ENCODE measurements around the gene SNX21.

SNX21 gene, protein sequence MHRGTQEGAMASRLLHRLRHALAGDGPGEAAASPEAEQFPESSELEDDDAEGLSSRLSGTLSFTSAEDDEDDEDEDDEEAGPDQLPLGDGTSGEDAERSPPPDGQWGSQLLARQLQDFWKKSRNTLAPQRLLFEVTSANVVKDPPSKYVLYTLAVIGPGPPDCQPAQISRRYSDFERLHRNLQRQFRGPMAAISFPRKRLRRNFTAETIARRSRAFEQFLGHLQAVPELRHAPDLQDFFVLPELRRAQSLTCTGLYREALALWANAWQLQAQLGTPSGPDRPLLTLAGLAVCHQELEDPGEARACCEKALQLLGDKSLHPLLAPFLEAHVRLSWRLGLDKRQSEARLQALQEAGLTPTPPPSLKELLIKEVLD

DNA sequence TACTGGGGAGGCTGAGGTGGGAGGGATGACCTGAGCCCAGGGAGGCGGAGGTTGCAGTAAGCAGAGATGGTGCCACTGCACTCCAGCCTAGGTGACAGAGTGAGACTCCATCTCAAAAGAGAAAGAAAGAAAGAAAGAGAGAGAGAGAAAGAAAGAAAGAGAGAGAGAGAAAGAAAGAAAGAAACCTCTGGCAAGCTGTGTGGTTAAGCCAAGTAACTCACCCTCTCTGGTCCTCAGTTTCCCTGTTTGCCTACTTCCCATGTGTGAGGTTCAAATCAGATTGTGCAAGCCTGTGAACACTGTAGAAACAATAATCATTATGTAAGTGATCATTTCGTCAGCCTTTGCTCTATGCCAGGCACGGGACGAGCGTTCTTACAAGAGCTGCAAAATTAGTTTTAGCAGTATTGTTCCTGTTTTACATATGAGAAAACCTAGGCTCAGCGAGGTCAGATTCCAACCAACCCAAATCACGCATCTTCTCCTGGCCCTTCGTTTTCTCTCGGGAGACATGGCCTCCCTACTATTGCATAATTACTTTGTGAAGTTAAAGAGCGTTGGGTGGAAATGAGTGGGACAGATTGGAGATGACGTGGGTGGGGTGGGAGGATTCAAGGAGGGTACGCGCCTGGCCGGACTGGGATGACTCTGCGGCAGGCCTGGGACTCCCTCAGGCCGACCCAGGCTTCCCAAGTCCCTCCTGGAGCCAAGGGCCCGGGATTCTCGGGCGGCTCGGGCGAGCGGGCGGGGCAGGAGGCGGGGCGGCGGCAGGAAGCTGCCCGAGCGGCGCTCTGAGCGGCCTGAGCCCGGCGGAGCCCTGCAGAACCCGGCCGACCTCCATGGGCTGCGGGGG, at the start of gene SNX21:
TSS of gene SNX21 (plus strand) at position 770 of the 853 bp plus-strand sequence. CDS start 121 bp downstream, outside the sequence.
- TF ChIP-seq, protein P1, sequence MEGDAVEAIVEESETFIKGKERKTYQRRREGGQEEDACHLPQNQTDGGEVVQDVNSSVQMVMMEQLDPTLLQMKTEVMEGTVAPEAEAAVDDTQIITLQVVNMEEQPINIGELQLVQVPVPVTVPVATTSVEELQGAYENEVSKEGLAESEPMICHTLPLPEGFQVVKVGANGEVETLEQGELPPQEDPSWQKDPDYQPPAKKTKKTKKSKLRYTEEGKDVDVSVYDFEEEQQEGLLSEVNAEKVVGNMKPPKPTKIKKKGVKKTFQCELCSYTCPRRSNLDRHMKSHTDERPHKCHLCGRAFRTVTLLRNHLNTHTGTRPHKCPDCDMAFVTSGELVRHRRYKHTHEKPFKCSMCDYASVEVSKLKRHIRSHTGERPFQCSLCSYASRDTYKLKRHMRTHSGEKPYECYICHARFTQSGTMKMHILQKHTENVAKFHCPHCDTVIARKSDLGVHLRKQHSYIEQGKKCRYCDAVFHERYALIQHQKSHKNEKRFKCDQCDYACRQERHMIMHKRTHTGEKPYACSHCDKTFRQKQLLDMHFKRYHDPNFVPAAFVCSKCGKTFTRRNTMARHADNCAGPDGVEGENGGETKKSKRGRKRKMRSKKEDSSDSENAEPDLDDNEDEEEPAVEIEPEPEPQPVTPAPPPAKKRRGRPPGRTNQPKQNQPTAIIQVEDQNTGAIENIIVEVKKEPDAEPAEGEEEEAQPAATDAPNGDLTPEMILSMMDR (IDR thresholded peaks at IDR 0.05), result no peak

- TF ChIP-seq, protein P1 (IDR thresholded peaks at IDR 0.05), result no peak
Measured at GRCh38 chr20:45788351-45788750, 45.2 kb upstream of the SNX21 start.

DNA sequence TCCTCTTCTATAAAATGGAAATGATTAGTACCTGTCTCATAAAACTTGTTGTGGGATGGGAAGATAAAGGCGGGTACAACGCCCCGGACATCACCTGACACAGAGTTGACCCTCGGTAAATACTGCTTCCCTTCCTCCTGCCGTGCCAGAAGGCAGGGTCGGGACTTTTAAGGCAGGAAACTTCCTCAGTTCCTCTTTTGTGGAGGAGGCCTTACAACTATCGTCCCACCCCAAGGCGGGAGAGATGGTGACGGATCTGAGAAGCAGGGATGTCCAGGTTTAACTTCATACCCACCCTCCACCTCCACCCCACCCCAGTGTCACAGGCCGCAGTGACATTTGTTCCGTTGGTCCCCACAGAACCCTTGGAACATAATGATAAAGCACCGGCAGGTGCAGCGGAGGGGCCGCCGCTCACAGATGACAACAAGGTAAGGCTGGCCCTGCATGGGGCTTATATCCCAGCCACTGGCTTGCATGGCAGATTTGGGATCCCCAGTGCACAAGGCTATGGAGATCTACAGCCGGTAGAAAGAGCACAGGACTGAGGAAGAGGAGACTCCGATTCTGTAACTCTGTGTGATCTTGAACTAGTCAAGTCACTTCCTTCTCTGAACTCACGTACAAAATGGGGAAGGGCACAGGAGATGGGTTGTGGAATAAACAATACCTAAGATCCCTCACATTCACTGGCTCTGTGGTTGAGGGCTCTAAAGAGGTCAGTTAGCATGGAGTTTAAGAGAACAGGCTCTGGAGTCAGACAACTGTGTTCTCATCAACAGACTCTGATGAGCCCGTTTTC, 41.1 kb upstream of the SNX21 start:
- TF ChIP-seq, protein P1 (IDR thresholded peaks at IDR 0.05), result no peak

DNA sequence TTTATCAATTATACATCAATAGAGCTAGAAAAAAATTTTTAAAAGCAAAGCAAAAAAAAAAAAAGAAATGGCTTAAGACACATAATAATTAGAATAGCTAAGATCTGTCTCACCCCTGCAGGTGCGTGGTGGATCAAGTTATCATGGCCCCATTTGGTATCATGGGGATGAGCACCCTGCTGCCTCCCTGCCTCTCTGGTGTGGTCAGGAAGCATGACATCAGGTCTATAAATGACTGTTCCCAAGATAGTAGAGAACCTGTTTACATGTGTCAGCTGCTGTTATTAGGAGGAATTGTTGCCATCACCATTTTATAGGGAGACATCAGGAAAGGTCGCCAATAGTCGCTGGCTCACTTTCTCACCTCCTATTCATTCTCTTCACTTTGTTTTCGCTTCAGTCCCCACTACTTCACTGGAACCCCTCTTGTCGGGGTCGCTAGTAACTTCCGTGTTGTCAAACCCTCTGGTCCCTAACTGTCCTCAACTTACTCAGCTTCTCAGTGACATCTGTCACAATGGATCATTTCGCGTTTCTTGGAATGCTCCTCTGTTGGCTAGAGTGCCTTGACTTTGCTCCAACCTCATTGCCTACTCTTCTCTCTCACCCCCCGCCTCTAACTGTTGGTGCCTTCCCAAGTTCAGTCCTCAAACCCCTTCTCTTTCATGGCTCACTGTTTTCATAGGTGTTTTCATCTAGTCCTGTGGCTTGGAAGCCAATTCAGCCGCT, 37.1 kb upstream of the SNX21 start:
- TF ChIP-seq, protein P1 (IDR thresholded peaks at IDR 0.05), result no peak

- TF ChIP-seq, protein P1 (IDR thresholded peaks at IDR 0.05), result peak; percentile 70
Measured at GRCh38 chr20:45798935-45799642, 34.5 kb upstream of the SNX21 start.

DNA sequence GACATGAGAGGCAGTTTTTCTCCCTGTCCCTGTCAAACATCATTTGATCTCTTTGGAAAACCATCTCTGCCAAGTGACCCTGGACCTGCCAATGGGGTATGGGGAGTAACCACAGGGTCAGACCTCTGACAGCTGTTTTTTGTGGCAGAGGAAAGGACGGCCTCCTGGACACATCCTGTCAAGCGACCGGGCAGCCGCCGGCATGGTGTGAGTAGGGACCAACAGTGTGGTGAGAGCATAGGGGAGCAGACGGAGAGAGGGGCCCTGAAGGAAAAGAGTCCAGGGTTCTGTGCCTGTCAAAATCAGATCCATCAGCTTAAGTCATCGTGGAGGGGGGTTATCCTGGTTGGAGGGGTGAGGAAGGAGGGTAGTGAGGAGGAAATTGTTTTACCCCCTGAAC, 31.7 kb upstream of the SNX21 start:
- TF ChIP-seq, protein P1 (IDR thresholded peaks at IDR 0.05), result no peak

Measured in LNCAP (cell line).